Measurements from ENCODE around the gene SLC25A19.
A peak's percentile ranks its signal among the peaks of the same experiment; 100 is the strongest.

GRCh38 chr17:75273977-75274708 is 15.1 kb downstream of the SLC25A19 start:
- TF ChIP-seq CTCF (IDR thresholded peaks at IDR 0.05 in 2 of 3, conservative IDR thresholded peaks at IDR 0.05 in 1 of 3; ENCODE audit: insufficient read depth in 2 of 3, low read depth in 1 of 3, low read length in 3 of 3) (no peak), NFRKB (IDR thresholded peaks at IDR 0.05; ENCODE audit: low read depth) (no peak), GTF2A2 (tag; IDR thresholded peaks at IDR 0.05) (no peak), CHD2 (IDR thresholded peaks at IDR 0.05; ENCODE audit: low read depth, low read length) (no peak), CEBPB (tag; IDR thresholded peaks at IDR 0.05) (no peak), TOE1 (IDR thresholded peaks at IDR 0.05; ENCODE audit: borderline replicate concordance) (no peak), TOE1 (CRISPR knock-in tag; IDR thresholded peaks at IDR 0.05; ENCODE audit: borderline replicate concordance, low read depth) (no peak), CGGBP1 (CRISPR knock-in tag; IDR thresholded peaks at IDR 0.05) (no peak), BRF2 (IDR thresholded peaks at IDR 0.05; ENCODE audit: borderline replicate concordance, insufficient read depth, insufficient read length) (no peak), REST (IDR thresholded peaks at IDR 0.05; ENCODE audit: borderline replicate concordance) (peak; percentile 66), REST (CRISPR knock-in tag; IDR thresholded peaks at IDR 0.05; ENCODE audit: low read depth) (no peak), ZNF384 (IDR thresholded peaks at IDR 0.05; ENCODE audit: low read depth, low read length) (no peak), NR1H2 (CRISPR knock-in tag; IDR thresholded peaks at IDR 0.05) (no peak), RNF2 (IDR thresholded peaks at IDR 0.05) (no peak)
